Measurements from ENCODE around the gene NOS3. TPM values are rescaled to one million over a fixed set of nuclear protein-coding genes. Genes with fewer than 3 reads are reported as not detected.

The NOS3 gene
- total RNA-seq, 1 donor from 2014 or later, result 1.7 TPM

GRCh38 chr7:150961510-150962289 is 29.1 kb upstream of the NOS3 start:
- H3K9me3 Mint-ChIP-seq, result no peaks in the 10 kb centered on the region
- peaks cover 12% of the 10 kb centered on the region for H3K27me3 Mint-ChIP-seq
- DNase-seq (ENCODE audit: extremely low spot score, unreplicated experiment), result no peak
- H3K4me3 Mint-ChIP-seq, result no peak overlapping the region
- no peak for TF ChIP-seq CTCF (conservative IDR thresholded peaks at IDR 0.05)
- H3K36me3 Mint-ChIP-seq, result no peaks in the 10 kb centered on the region
- H3K27ac Mint-ChIP-seq, result no peak overlapping the region
- H3K4me1 Mint-ChIP-seq (ENCODE audit: unreplicated experiment), result peaks cover 5% of the 10 kb centered on the region

- Mint-ChIP-seq H3K36me3 (no peaks in the 10 kb centered on the region), H3K4me3 (no peak overlapping the region), H3K4me1 (ENCODE audit: unreplicated experiment) (peaks cover 5% of the 10 kb centered on the region), H3K27ac (peak overlapping the region; percentile 49), H3K9me3 (no peaks in the 10 kb centered on the region), H3K27me3 (peaks cover 11% of the 10 kb centered on the region)
- TF ChIP-seq CTCF (conservative IDR thresholded peaks at IDR 0.05), result no peak
- no peak for DNase-seq (ENCODE audit: extremely low spot score, unreplicated experiment)
Measured at GRCh38 chr7:150962290-150962552, 28.6 kb upstream of the NOS3 start.

- Mint-ChIP-seq H3K27me3 (peaks cover 14% of the 10 kb centered on the region), H3K27ac (peak overlapping the region; percentile 49)
- DNase-seq (ENCODE audit: extremely low spot score, unreplicated experiment), result no peak
Measured at GRCh38 chr7:150962553-150963399, 28.0 kb upstream of the NOS3 start.

GRCh38 chr7:150963707-150964559 is 26.9 kb upstream of the NOS3 start:
- DNase-seq (ENCODE audit: extremely low spot score, unreplicated experiment), result no peak
- Mint-ChIP-seq H3K36me3 (no peaks in the 10 kb centered on the region), H3K4me1 (ENCODE audit: unreplicated experiment) (peaks cover 16% of the 10 kb centered on the region), H3K4me3 (no peak overlapping the region), H3K9me3 (no peaks in the 10 kb centered on the region), H3K27ac (no peak overlapping the region), H3K27me3 (peaks cover 15% of the 10 kb centered on the region)
- no peak for TF ChIP-seq CTCF (conservative IDR thresholded peaks at IDR 0.05)

More at GRCh38 chr7:150962553-150963399, 28.0 kb upstream of the NOS3 start:
- peak; percentile 88 for TF ChIP-seq CTCF (conservative IDR thresholded peaks at IDR 0.05)
- H3K4me3 Mint-ChIP-seq, result no peak overlapping the region
- no peaks in the 10 kb centered on the region for H3K9me3 Mint-ChIP-seq
- H3K4me1 Mint-ChIP-seq (ENCODE audit: unreplicated experiment), result peaks cover 10% of the 10 kb centered on the region
- no peaks in the 10 kb centered on the region for H3K36me3 Mint-ChIP-seq

GRCh38 chr7:150964593-150965111 is 26.2 kb upstream of the NOS3 start:
- Mint-ChIP-seq H3K9me3 (no peaks in the 10 kb centered on the region), H3K36me3 (no peaks in the 10 kb centered on the region), H3K27me3 (peaks cover 18% of the 10 kb centered on the region), H3K27ac (no peak overlapping the region), H3K4me1 (ENCODE audit: unreplicated experiment) (peaks cover 16% of the 10 kb centered on the region), H3K4me3 (peak overlapping the region; percentile 22)
- no peak for DNase-seq (ENCODE audit: extremely low spot score, unreplicated experiment)
- TF ChIP-seq CTCF (conservative IDR thresholded peaks at IDR 0.05), result peak; percentile 50

Measured in type B pancreatic cell (in vitro differentiated cells).